HG03460 (cell line): Measurements from ENCODE around the gene FAM221B.

Source experiments
- ATAC-seq: cut with Tn5 transposase; IDR thresholded peaks from one replicate; pipeline ENCODE4 v1.9.1; 2021; ENCODE audit not compliant: unreplicated experiment

FAM221B gene

DNA sequence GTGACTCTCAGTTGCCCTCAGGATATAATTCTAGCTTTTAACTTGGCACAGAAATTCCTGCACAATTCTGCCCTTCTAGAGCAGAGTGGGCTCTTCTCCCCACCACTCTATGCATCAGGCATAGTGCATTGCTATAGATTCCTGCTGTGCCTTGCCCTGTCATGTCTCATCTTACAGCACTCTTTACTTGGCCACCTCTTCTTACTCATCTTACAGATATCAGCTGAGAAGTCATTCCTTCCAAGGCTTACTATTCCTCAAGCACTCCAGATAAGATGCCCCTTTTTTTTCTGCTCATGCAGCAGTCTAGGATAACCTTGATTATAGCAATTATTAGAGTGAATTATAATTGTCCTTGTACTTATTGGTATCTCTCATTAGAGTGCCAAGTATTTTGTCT is 5.6 kb downstream of the FAM221B start:
- no peak for ATAC-seq

DNA sequence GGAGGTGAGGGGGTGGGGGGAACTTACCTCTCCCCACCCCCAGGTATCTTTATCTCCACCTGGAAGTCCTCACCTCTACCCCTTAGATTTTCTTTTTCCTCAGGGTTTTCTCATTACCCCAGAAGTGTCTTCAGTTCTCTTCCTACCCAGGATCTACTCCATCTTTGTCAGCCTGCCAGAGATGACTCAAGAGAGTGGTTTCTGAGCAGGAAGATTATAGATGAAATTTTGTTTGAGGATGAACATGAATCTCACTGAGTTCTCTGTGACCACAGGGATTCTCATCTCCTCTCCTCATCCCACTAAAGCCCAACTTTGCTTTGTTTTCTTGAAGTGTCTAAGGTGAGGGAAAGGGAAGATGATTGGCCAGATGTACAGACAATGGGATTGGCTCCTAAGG is 8.5 kb downstream of the FAM221B start:
- no peak for ATAC-seq

DNA sequence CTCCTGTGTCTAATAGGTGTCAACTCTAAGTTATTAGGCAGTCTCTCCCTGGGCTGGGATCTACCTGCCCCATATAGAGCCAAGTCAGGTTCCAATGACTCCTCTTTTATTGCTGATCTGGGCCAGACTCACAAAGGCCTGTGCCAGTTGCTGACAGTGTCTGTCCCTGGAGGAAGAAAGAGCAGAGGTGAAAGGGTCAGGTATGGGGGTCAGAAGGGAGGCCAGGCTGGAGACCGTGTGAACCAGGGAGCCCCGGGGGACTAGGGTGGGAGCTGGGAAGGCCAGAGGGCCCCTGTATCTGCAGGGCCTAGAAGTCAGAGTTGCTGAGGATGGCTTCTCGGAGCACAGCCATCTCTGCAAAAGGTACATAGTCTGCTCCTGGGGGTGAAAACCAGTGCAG is 10.2 kb downstream of the FAM221B start:
- ATAC-seq = no peak

DNA sequence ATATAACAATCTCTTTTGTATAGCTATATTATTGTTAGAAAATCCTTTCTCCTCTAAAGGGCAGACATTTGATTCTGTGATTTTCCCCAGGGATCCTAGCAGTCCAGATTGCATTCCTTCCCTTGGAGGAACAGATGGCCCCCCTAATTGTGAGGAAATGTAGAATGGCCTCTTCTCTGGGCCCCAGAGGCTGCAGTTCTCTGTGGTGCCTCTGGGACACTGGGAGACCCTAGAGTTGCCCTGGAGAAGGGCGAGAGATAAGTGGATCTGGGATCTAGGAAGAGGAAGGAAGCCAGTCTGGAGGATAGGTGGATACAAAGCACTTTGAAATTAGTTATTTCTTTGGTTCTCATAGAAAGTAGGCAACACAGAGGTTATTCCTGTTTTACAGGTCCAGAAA is 11.8 kb downstream of the FAM221B start:
- no peak for ATAC-seq

DNA sequence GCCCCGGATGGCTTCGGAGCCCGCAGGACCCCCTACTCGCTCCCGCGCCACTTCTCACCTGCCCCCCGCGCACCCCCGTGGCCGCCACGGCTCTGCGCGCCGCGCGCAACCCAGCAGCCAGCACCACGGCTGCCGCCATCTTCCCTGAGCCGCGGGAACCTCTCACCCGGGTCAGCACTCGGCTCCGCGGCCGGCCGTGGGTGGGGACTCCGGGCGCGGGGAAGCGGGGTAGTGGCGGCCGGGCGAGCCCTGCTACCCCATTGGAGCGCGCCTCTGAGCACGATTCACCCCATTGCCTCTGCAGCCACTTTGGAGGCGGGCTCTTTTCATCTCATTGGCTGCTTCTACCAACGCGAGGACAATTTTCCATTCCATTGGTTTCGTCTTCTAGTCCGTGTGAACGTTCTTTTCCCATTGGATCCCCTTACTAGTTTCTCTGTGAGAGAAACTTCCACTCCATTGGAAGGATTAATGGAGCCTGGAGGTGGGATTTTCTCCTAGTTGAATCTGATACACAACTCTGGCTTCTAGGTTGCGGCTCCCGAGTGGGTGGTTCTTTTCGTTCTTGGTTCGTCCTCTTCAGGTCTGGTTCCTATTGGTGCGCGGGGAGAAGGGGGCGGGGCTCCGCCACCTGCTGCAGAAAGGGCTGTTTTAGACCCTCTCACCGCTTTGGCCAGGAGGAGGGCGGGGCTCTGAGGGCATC is 13.5 kb downstream of the FAM221B start, which contains the start of gene HINT2:
Gene HINT2, minus strand, starts transcription at position 202 of the 703 bp plus-strand sequence. Its CDS starts 63 bp downstream, at position 139.
- ATAC-seq = peak; percentile 73

DNA sequence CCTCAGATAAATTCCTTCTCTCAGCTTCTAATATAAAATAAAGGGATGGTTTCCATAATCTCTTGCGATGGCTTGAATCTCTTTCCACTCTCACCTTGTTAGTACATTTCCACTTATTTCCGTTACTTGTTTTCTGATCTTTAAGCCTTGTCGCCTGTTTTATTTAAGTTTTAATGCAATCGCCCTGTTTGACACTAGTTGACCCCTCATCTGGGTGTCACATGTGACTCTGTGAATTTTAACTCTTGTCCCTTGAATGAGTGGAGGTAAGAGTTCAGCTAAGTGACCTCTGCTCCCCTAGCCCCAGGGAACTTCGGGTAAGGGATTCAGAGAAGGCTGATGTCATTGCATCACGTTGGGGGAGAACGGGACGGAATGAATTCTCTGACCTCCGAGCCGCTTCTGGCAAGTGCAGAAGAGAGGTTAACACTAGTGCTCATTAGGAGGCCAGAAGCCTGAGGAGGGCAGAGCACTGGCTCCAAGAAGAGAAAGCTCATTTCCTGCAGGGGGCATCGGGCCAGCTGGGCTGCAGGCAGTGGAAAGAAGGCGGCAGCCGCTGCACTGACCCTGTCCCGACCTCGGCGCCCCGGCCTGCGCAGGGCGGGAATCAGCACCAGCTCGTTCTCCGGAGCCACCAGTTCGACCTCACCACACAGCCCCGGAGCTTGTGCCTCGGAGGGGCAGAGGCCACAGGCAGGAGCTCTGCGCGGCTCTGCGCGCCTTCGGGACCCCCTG is 14.3 kb downstream of the FAM221B start:
- ATAC-seq = peak; percentile 22

DNA sequence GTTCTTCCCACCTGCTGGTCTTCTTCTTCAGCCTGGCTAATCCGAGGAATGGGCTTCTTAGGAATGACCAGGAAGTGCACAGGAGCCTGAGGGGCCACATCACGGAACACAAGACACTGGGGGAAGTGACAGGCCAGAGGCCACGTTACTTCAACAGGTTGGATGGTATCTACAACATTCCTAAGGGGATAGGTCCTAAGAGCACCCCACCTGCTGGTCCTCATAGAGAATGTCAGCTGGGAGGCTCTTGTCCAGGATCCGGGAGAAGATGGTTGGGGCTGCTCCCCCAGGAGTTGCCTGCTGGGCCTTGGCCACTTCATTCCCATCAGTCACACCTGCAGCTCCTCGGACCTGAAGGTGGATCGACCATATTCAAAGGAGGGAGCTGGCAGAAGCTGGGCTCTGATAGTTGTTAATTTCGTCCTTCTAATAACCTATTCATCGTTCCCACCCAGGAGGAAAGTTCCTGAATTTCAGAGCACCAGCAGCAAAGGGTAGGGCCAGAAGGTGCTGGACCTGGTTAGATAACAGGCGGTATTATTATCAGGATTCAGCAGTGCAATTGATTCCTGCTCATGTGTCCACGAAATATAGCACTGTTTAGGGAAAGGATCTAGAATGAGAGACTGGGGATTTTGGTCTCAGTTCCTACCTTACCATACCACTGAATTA is 15.0 kb downstream of the FAM221B start:
- no peak for ATAC-seq

DNA sequence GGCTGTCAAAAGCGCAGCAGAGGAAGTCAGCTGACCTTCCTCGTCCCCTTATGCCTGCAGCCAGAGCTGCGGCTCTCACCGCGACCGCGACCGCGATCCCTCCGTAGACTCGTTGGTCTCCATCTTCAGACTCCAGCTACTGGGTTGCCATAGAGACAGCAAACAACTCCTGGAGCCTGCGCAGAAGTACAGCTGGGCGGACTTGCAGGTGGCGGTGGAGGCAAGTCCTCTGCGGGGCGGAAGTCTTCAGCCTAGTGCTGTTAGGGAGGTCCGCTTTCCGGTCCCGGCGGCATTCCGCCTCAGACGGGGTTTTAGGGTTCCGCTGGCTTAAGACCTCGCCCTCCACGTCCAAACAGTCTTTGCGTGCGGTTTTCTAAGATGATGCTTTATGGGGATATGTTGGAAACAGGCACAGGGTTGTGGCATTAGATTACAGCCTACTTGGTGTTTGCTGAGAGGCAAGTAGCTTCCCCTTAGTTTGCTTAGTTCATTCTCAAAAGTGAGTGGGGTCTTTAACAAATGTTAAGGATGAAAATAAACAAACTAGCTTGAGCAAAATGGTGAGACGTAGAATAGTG is 16.4 kb downstream of the FAM221B start, which contains the start of gene SPAG8:
Gene SPAG8, minus strand, starts transcription at position 238 of the 578 bp plus-strand sequence. Its CDS starts 115 bp downstream, at position 123.
- ATAC-seq = peak; percentile 55

DNA sequence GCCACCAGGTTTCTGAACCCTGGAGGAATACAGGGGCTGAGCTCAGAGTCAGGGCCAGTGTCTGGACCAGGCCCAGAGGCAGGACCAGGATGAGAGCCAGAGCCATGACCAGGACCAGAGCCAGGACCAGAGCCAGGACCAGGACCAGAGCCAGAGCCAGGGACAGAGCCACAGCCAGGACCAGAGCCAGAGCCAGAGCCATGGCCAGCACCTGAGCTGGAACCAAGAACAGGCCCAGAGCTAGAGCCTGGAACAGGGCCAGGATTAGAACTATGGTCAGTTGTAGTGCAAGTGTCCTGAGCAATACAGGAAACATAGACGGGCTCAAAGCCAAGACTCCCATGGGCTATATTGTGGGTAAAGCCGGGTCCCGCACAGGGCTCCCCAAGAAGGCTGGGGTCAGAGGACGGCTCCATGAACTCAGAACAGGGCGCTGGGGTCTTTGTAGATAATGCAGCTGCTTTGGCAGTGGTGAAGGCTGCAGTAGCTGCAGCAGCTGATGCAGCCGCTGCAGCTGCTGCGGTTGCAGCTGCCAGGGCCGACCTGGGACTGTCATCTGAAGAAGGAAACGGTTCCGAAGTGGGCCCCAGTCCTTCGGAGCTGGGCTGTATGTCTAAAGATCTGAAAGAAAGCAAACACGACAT is 17.0 kb downstream of the FAM221B start:
- no peak for ATAC-seq

DNA sequence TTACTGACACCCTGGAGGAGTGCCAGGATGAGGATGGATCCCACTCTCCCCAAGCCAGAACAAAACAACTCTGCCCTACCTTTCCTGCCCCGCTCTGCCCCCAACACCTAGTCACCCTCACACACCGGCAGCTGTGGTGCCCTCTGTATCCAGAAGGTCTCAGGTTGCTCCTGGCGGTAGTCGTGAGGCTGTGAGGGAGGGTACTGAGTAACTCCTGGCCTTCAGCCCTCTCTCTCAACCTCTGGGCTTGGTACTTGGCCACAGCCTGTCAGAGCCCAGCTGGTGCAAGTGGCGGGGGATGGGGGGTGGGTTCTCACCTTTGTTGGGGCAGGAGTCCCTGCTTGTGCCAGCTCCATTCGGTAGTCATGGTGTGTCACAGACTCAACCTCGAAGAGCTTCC is 18.4 kb downstream of the FAM221B start:
- ATAC-seq = no peak

DNA sequence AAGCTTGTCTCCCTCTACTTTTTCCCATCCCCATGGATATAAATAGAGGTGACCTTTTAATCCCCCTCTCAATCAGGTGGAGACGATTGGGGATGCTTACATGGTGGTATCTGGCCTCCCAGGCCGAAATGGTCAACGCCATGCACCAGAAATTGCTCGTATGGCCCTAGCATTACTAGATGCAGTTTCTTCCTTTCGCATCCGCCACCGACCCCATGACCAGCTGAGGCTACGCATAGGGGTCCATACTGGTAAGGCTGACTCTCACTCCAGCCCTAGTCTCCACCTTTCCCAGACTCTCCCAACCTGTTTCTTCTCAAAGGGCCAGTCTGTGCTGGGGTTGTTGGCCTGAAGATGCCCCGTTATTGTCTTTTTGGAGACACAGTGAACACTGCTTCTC is 20.1 kb downstream of the FAM221B start:
- no peak for ATAC-seq

DNA sequence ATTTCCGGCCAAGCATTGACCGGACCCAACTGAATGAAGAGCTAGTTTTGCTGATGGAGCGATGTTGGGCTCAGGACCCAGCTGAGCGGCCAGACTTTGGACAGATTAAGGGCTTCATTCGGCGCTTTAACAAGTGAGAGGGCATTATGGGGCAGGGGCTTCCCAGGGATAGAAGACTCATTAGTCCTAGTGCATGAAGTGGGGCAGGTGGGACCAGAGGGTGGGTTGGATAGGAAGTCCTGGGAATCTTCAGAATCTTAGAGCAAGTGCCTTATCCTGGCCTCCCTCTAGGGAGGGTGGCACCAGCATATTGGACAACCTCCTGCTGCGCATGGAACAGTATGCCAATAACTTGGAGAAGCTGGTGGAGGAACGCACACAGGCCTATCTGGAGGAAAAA is 22.4 kb downstream of the FAM221B start:
- no peak for ATAC-seq

DNA sequence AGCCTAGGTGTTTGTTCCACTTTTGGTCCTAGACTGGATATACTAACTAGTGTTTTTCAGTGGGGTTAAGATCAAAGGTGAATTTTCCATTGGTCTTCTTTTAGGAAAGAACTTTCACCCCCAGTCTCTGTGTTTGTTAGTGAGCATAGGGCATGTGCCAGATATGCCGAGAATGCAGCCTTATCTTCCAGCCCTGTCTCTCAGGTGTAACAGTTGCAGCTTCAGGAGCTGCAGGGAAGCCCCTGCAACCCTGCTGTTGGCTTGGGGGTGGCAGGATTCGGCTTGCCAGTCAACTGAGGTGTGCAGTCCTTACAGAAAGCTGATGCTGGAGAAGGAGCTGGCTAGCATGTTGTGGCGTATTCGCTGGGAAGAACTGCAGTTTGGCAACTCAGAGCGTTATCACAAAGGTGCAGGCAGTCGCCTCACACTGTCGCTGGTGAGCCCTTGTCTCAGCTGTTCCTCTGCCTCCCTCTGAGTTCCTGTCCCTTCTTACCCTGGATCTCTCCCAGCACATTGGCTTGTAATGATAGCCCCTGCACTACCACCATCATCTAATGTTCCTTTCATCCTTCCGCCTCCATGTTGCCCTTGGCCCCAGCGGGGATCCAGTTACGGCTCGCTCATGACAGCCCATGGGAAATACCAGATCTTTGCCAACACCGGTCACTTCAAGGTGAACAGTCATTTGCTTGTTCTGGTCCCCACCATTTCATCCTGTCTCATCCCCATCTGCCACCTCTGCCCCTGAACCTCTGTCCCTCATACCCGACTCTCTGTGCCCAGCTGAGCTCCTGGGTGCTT is 27.0 kb downstream of the FAM221B start:
- ATAC-seq = no peak

DNA sequence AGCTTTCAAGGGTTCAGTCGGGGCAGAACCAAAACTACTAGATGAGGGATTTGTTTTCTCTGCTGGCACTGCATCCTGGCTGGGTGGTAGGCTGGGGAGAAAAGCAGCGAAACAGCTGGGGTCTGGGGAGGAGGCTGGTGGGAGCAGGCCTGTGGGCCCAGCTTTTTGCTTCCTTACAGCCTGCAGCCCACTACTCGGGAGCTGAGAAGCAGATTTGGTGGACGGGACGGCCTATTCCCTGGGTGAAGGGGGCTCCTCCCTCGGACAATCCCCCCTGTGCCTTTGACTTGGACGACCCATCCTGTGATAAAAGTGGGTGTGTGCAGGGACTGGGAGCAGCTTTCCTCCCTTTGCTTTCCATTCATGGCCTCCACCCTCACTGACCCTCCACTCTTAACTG is 28.0 kb downstream of the FAM221B start:
- ATAC-seq = no peak

DNA sequence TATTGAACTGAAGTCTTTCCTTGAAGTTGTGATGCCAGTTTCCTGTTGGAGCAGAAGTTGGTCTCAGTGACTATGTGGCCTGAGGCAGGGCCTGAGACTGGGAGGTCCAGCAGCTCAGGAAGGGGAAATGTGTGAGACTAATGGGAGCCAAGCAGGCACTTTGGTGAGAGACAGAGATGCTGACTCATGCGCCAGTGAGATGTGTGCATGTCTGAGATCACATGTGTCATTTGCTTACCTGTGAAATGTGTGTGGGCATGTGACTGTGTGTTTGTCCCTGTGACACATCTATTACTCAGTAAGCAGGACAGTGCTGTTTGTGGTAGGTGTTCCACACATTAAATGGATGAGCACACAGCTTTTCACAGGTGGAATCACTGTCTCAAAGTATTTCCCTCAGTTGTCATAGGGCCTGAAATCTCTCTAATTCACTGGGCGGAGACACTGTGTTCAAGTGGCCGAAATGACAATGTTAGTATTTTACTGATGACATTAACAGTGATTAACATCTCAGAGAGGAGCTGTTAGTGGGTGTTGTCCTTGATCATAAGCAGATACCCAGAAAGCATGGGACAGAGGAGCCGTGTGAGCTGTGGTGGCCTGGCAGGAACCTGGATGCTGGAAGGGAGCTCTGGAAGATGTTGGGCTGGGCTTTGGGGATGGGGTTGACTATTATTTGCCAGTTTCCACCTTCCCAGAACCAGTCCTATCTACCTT is 29.7 kb downstream of the FAM221B start:
- no peak for ATAC-seq

DNA sequence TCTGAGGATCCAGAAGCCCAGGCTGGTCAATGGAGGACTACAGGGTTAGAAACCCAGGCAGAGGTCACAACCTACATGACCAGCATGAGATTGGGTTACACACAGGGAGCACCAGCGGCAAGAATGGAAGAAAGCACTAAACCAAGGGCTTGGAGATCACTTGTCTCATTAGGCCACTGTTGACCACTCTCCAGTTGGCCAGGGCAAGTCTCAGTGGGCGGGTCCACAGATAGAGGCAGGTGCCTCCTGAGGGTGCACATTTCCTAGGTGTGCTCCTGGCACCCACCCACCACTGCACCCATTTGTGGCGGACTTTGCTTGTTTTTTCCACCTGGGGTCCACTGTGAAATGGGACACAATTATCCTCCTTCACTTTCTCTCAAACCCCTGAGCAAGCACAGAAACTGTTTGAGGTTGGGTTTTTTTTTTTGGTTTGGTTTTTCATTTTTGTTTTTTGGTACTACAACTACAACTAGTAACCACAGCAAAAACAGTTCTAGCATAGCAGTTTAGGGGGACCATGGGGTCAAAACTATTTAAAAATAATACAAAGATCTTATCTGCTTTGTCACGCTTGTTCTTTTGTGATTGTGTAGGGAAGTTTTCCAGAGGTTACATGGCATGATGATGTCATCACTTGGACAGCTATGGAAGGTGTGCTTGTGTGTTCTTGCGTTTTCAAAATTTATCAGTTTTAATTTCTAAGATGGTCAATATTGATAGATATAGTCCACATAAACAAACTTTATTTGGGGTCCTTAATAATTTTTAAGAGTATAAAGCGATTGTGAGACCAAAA is 31.0 kb downstream of the FAM221B start:
- no peak for ATAC-seq

DNA sequence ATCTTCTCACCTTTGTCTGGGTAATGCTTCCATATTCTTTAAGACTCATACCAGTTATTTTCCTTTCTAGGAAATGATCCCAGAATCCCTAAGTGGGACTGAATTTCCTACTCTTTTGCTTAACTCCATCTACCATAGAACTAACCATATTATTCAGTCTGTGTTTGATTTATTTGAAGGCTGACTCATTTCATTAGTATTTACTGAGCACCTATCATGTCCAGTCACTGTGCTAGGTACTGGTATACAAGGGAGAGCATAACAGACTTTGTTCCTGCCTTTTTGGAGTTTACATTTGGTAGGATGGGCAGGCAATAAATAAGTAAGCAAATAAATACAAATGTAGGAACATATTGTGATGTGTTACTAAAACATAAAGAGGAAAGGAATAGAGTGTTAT is 32.8 kb downstream of the FAM221B start:
- no peak for ATAC-seq

DNA sequence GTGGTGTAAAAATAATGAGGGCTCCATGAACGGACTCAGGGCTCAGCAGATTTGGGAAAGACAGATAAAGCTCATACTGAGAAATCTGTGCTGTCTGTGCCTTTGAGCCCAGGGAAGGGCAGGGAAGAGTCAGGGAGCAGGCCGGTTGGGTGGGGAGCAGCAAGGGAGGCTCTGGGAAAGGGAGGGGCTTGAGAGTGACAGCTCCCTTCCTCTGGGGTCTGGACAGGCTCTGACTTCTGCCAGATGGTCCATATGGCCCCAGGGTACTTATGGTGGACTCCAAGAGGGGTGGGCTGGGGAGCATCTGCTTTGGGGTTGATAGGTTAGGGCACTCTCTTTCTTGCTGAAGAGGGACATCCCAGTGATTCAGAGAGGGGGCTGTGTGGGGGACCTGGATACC is 35.1 kb downstream of the FAM221B start:
- no peak for ATAC-seq

DNA sequence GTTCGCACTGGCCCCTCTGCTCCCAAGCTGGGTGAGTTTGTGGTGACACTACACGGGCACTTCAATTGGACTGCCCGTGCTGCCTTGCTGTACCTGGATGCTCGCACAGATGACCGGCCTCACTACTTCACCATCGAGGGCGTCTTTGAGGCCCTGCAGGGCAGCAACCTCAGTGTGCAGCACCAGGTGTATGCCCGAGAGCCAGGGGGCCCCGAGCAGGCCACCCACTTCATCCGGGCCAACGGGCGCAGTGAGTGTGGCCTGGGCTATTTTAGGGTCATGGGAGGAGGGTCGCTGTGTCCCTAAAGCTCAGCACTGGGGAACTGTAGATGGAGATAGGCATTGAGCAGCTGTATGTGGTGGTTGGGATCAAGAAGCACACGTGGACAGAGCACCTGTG is 35.7 kb downstream of the FAM221B start:
- no peak for ATAC-seq
